Stimulated activated CD4-positive, alpha-beta T cell treated with anti-CD3 and anti-CD28 coated beads, Interleukin-1b, Interleukin-23, amount 100 ng/mL, for 4 hours (primary cell): ENCODE data around the gene MUC5B.

Experiments
- DNase-seq, 2 donors: peaks; one replicate each; pipeline ENCODE4 v3.0.0-alpha.2; 2020; ENCODE audit warnings: low read depth in 2 of 2

MUC5B gene

GRCh38 chr11:1300569-1301187, 77.8 kb downstream of the MUC5B start:
- no peak for DNase-seq

GRCh38 chr11:1301220-1302000, 78.5 kb downstream of the MUC5B start:
- DNase-seq, result no peak

- no peak for DNase-seq
These were observed 79.2 kb downstream of the MUC5B start for GRCh38 chr11:1302041-1302460.

- no peak for DNase-seq
These were observed 79.7 kb downstream of the MUC5B start for GRCh38 chr11:1302461-1303125.

GRCh38 chr11:1303126-1303821, 80.4 kb downstream of the MUC5B start:
- DNase-seq, result no peak

GRCh38 chr11:1303973-1304372, 81.1 kb downstream of the MUC5B start:
- no peak for DNase-seq

GRCh38 chr11:1304380-1304779, 81.5 kb downstream of the MUC5B start:
- DNase-seq, result no peak

- DNase-seq, result no peak
These were observed 82.2 kb downstream of the MUC5B start for GRCh38 chr11:1305063-1305495.

- DNase-seq, result no peak
These were observed 82.7 kb downstream of the MUC5B start for GRCh38 chr11:1305501-1306056.

GRCh38 chr11:1306186-1307162, 83.6 kb downstream of the MUC5B start:
- no peak for DNase-seq

GRCh38 chr11:1307163-1307870, 84.5 kb downstream of the MUC5B start:
- no peak for DNase-seq

GRCh38 chr11:1307998-1308742, 85.3 kb downstream of the MUC5B start:
- no peak for DNase-seq

- DNase-seq, result no peak
These were observed 86.1 kb downstream of the MUC5B start for GRCh38 chr11:1308743-1309497.

GRCh38 chr11:1309498-1310317, 86.8 kb downstream of the MUC5B start, which contains the start of gene TOLLIP:
TSS of gene TOLLIP (minus strand) at chr11:1309632. CDS start at chr11:1309498, 134 bp downstream.
- DNase-seq, result peak; percentile 95

- DNase-seq, result no peak
These were observed 87.4 kb downstream of the MUC5B start for GRCh38 chr11:1310318-1310687.

- no peak for DNase-seq
These were observed 88.1 kb downstream of the MUC5B start for GRCh38 chr11:1310772-1311468.
